Measurements from ENCODE around the gene ARRB2. TPM values are rescaled to one million over a fixed set of nuclear protein-coding genes. Genes with fewer than 3 reads are reported as not detected.

ARRB2 gene
- total RNA-seq, 3 donors from 2014 or later (not counting 1 experiment from before 2014, with no cell fraction given) = 314 to 374 (median 335) TPM

- intact Hi-C loops (cut with micrococcal nuclease) = no loop called here
- no peak within 1 kb of the TSS for H3K27ac ChIP-seq (ENCODE audit: low read length)
- peaks cover 20% of the 10 kb centered on the region for H3K4me1 ChIP-seq (ENCODE audit: control insufficient read depth, insufficient read depth, low read length)
- WGBS (ENCODE audit: insufficient coverage) = under 1% methylated on average over 100 of the region's 100 CpGs
- Mint-ChIP-seq H3K4me1 (peaks cover 16 to 23% of the 10 kb centered on the region in 2 donors), H3K9me3 (no peaks in the 10 kb centered on the region), H3K4me3 (peak within 1 kb of the TSS; percentile 89), H3K27me3 (ENCODE audit: low read depth in 2 of 2) (peaks cover 18 to 44% of the 10 kb centered on the region in 2 donors), H3K27ac (peak within 1 kb of the TSS; percentile 18 to 81), H3K36me3 (no peaks in the 10 kb centered on the region)
- ATAC-seq (peak; percentile 70 to 78 (median 77)), DNase-seq (peak; percentile 51 to 84)
- TF ChIP-seq CTCF (IDR thresholded peaks at IDR 0.05) = no peak
- peaks cover 16% of the 10 kb centered on the region for H3K27me3 ChIP-seq (ENCODE audit: control insufficient read depth, insufficient read depth, low read length)
- peak within 1 kb of the TSS; percentile 55 for H3K4me3 ChIP-seq (ENCODE audit: low read length)
- H3K9me3 ChIP-seq (ENCODE audit: control insufficient read depth, insufficient read depth, low read length) = no peaks in the 10 kb centered on the region
- no peaks in the 10 kb centered on the region for H3K36me3 ChIP-seq (ENCODE audit: control insufficient read depth, insufficient read depth, low read length)
Measured at GRCh38 chr17:4739122-4740024, 28.9 kb downstream of the ARRB2 start, which contains the start of the genes CXCL16 and ZMYND15. Gene CXCL16, minus strand, starts transcription at chr17:4739928. Its CDS starts 589 bp downstream, at chr17:4739339. Gene ZMYND15, plus strand, starts transcription at chr17:4739833. Its CDS starts 716 bp downstream, at chr17:4740549.

- Histone ChIP-seq H3K4me3 (ENCODE audit: low read length) (peak overlapping the region; percentile 41), H3K36me3 (ENCODE audit: control insufficient read depth, insufficient read depth, low read length) (no peaks in the 10 kb centered on the region), H3K9me3 (ENCODE audit: control insufficient read depth, insufficient read depth, low read length) (no peaks in the 10 kb centered on the region), H3K27me3 (ENCODE audit: control insufficient read depth, insufficient read depth, low read length) (peaks cover 19% of the 10 kb centered on the region), H3K4me1 (ENCODE audit: control insufficient read depth, insufficient read depth, low read length) (peaks cover 23% of the 10 kb centered on the region), H3K27ac (ENCODE audit: low read length) (no peak overlapping the region)
- TF ChIP-seq CTCF (IDR thresholded peaks at IDR 0.05) = no peak
- Mint-ChIP-seq H3K9me3 (no peaks in the 10 kb centered on the region), H3K4me1 (peaks cover 16 to 26% of the 10 kb centered on the region in 2 donors), H3K36me3 (no peaks in the 10 kb centered on the region), H3K4me3 (peak overlapping the region; percentile 89), H3K27me3 (ENCODE audit: low read depth in 2 of 2) (peaks cover 18 to 47% of the 10 kb centered on the region in 2 donors), H3K27ac (peak overlapping the region in 1 of 2 donors; percentile 81)
- DNase-seq (no peak), ATAC-seq (no peak)
- intact Hi-C loops (cut with micrococcal nuclease) = no loop called here
- WGBS (ENCODE audit: insufficient coverage) = 19% methylated on average over 13 of the region's 13 CpGs
Measured at GRCh38 chr17:4740025-4740351, 29.6 kb downstream of the ARRB2 start.

GRCh38 chr17:4740584-4740983 is 30.2 kb downstream of the ARRB2 start:
- Mint-ChIP-seq H3K27me3 (ENCODE audit: low read depth in 2 of 2) (peaks cover 18 to 52% of the 10 kb centered on the region in 2 donors), H3K9me3 (no peaks in the 10 kb centered on the region), H3K27ac (peak overlapping the region in 1 of 2 donors; percentile 81), H3K4me3 (peak overlapping the region; percentile 89), H3K4me1 (peaks cover 16 to 31% of the 10 kb centered on the region in 2 donors), H3K36me3 (no peaks in the 10 kb centered on the region)
- ATAC-seq = no peak
- Histone ChIP-seq H3K4me1 (ENCODE audit: control insufficient read depth, insufficient read depth, low read length) (peaks cover 27% of the 10 kb centered on the region), H3K9me3 (ENCODE audit: control insufficient read depth, insufficient read depth, low read length) (no peaks in the 10 kb centered on the region), H3K4me3 (ENCODE audit: low read length) (no peak overlapping the region), H3K27me3 (ENCODE audit: control insufficient read depth, insufficient read depth, low read length) (peaks cover 21% of the 10 kb centered on the region), H3K36me3 (ENCODE audit: control insufficient read depth, insufficient read depth, low read length) (no peaks in the 10 kb centered on the region), H3K27ac (ENCODE audit: low read length) (no peak overlapping the region)
- 95% methylated on average over 7 of the region's 8 CpGs for WGBS (ENCODE audit: insufficient coverage)
- TF ChIP-seq CTCF (IDR thresholded peaks at IDR 0.05) = no peak
- intact Hi-C loops (cut with micrococcal nuclease) = no loop called here
- no peak for DNase-seq
